Activated naive CD8-positive, alpha-beta T cell treated with anti-CD3 and anti-CD28 coated beads, Interleukin-2, amount 50 U/mL, for 16 hours (primary cell): Measurements from ENCODE around the gene PPME1.

Source experiments
- DNase-seq: peaks from one replicate; pipeline ENCODE4 v3.0.0-alpha.2; 2020; ENCODE audit warnings: low read depth, low spot score

PPME1 gene

GRCh38 chr11:74226907-74227306, 55.8 kb downstream of the PPME1 start:
- DNase-seq = no peak

GRCh38 chr11:74232311-74232950, 61.3 kb downstream of the PPME1 start:
- DNase-seq = no peak

DNA sequence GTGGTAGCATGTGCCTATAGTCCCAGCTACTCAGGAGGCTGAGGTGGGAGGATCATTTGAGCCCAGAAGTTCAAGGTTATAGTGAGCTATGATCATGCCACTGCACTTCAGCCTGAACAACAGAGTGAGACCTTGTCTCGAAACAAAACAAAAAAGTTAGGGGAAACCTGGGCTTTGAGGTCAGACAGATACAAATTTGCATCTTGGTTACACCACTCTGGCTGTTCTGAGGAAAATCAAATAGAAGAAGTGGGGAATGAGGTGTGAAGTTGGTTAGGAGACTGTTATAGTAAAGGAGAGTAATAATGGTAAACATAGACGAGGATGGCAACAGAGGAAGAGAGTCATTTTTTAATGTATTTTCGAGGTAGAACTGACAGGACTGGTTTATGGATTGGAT, 62.6 kb downstream of the PPME1 start:
- no peak for DNase-seq

- DNase-seq = no peak
These were observed 64.0 kb downstream of the PPME1 start for GRCh38 chr11:74235121-74235520.

DNA sequence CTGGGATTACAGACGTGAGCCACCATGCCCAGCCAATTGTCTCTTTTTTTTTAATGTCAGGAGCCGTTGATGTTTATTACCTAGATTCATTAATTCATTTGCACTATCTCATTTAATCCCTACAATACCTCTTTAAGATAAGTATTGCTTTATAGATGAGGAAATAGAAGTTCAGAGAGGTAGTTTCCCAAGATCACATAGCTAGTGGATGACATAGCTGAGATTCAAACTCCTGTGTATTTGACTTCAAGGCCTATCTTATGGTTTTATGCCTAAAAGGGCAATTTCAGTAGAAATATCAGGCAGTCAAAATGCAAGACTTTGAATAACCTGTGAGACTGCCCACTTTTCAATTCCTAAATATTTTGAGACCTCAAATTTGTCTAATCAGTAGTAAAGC, 66.5 kb downstream of the PPME1 start:
- DNase-seq = no peak

DNA sequence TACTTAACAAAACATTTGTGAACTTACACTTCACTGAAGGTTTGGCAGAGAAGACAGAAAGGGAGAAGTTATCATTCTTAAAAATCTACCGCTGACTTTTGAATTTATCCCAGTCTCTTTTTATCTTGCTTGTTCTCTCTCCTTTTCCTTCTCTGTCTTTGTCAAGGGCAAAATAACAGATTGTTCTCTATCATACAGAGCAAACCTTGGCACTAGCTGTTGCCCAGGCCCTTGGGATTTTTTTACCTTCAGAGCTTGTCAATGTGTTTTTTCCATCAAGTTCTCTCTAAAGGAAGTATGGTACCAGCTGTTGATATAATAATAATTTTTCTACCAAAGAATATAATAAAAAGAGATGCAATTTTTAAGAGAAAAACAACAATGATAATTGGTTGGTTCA, 67.2 kb downstream of the PPME1 start:
- DNase-seq = no peak

- no peak for DNase-seq
These were observed 77.4 kb downstream of the PPME1 start for GRCh38 chr11:74248469-74248868.

GRCh38 chr11:74249496-74249895, 78.4 kb downstream of the PPME1 start:
- DNase-seq = no peak

DNA sequence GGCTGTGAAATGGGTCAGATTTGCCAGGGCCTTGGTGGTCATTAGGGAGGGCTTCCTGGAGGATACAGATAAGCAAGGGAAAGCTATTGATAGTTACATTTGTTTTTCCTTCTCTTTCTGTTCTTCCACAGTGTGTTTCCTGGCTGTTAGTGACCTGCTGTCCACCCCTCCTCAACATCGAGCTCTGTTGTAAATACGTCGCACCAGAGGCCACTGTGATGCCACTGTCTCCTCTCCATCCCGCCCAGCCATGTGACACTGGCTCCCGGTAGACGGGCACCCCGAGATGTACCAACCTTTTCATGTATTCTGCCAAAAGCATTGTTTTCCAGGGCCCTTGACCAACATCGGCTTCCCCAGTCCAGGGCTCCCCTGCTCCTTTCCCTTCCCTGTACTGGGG, 82.3 kb downstream of the PPME1 start:
- no peak for DNase-seq

DNA sequence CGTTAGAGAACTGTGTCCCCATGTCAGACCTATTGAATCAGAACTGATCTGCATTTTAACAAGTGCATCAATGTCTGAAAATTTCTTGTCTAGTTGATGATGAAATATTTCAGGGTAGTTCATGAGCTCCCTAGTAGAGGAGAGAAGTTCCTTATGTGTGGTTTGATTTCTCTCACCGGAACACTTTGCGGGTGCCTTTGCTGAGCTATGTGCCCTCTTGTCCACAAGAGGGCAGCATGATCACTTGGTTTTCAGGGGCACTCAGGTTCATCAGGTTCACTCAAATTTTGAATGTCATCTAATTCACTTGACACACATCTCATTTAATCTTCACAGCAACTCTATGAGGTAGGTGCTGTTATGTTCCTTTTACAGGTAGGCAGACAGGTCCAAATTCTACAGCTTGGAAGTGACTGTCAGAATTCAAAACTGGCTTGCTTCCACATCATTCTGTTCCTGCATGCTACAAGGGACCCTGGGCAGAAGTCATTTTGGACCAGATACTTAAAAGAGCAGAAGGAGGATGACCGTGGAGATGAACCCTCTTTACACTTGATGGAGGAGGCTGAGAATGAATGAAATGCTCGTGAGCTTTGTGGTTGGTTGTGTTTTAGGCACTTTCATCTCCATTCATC, 84.8 kb downstream of the PPME1 start:
- no peak for DNase-seq

DNA sequence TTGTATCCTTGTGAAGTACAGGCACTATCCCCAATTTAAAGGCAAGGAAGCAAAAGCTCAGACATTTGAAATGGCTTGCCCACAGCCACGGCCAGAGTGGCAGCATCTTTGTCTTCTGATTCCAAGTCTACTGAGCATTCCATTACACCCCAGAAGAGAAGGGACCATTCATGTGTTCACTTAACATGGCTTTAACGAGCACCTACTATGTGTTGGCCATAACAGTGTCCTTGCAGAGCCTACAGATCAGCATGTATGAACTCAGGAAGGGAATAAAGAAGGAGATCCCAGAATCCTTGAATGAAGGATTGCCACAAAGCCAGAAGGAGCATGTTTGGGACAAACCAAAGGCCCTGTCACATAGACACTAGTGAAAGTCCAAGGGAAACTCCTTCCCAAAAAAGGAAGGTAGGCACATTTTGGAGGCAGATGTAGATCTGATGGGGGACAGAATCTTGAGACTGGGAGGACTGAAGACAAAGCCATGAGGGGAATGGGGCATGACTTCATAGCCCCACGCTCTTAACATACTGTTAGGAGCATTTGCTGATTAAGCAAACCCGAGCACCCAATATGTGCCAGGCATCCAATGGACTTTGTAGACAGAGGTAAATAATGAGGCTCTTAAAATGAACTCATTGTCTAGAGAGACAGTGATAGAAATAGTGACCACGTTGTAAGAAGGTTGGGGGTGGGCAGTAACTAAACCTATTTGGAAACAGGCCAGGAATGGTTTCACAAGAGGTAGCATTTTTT, 85.5 kb downstream of the PPME1 start:
- DNase-seq = no peak

DNA sequence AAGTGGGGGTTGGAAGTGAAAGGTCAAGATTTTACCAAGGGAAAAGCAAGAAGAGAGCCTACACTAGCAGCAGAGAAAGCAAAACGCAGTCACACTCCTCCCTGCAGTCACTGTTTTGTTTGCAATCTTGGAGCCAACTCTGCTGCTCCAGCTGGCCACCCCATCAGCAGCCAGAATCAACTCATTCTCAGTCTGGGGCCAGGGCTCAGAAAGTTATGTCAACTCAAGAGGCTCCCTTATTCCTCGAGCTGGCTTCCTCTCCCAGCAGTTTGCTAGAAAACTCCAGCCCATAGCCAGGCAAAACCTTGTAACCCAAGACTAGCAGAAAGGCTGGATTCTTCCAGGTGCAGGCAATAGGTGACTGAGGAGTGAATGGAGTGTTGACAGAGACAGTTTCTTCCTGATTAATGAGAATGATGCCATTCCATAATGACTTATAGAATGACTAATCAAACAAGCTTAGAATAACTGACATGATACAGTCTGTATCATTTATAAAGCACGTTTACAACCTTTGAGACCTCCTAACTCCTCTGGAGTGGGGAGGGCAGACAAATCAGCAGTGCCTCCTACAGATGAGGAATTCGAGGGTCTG, 87.0 kb downstream of the PPME1 start:
- DNase-seq = no peak

DNA sequence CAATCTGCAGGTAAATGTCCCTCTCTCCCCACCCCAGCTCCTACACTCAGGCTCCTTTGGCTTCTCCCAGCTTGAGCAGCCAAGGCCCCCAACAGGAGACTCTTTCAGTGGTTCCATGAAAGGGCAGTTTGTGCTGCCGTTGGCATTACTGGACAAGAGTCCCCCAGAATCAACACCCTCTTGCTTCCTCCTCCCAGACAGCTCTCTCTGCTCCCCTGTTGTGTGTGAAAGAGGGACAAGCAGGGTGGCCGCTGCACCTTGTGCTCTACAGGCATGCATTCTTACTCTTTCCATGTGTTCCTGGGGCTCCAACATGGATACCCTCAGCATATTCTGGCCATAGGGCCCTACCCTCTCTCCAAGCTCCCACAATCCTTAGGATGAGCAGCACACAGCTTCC, 91.6 kb downstream of the PPME1 start:
- no peak for DNase-seq

DNA sequence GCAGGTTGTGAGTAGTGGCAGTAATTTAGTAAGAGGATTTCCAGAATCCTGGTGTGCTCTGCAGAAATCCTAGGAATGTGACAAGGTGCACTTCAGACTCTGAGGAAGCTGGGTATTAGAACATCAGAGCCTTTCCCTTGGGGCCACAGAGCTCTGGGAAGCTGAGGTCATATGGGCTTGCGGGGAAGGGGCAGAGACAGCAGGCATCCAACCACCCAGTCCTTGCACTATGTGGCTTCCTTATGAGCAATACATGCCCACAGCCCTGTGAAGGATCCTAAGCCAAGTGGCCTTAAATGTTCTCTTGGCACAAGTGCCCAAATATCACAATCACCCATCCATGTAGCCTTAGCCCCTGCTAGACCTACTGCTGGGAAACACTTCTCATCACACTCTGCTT, 94.2 kb downstream of the PPME1 start:
- DNase-seq = no peak

GRCh38 chr11:74267014-74267413, 95.9 kb downstream of the PPME1 start:
- no peak for DNase-seq

- no peak for DNase-seq
These were observed 97.4 kb downstream of the PPME1 start for GRCh38 chr11:74268456-74268855.

GRCh38 chr11:74269161-74269811, 98.2 kb downstream of the PPME1 start:
- no peak for DNase-seq

DNA sequence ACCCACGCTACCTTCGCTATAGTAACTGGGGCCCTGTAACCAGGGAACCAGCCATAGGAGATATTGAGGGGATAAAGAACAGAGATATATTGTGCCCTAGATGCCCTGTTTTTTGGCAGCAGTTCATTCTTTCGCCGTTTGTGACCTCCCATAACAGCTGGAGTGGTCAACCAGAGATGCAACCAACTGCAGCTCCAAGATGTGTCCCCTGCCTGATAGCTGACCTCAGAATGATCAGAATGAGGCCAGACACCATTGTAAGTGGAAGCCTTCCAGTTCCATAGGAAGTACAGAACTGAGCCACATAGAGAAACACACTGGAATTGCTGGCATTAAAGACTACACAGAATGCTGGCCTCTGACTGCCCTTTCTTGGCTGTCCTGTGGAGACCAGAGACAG, 101.2 kb downstream of the PPME1 start:
- no peak for DNase-seq

DNA sequence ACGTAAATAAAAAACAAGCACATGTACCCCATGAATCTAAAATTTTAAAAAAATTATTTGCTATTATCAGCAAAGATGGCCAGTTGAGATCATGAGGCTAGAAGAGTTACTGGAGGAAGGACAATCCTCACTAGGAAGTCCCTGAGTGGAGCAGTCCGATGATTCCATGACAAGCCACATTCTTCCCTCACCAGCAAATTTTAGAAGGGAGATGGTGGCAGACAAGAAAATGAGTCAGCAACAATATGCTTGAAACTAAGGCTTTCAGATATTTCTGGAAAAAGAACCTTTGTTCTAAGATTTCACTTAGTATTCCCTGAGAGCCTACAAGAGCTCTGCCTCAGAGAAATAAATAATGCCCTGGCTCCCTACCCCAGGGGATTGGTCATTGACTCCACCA, 105.5 kb downstream of the PPME1 start:
- no peak for DNase-seq

- DNase-seq = no peak
These were observed 107.0 kb downstream of the PPME1 start for GRCh38 chr11:74278103-74278502.

GRCh38 chr11:74278721-74279161, 107.7 kb downstream of the PPME1 start:
- no peak for DNase-seq

DNA sequence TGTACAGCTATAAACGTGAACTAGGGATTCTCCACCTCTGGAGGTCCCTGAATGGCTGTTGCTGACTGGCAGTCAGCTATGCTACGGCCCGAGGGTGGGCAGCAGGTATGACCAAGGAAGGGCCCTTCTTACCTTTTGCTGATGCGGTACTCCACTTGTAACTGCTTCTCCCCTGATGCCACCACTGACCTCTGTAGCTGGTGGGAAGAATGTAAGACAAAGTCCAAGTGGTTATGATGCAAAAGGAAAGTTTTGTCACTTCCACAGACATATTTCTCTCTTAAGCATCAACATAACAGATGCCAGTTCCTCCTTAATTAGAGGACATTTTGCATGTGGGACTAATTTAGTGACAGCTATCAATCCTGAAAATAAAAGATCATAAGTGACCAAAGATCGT, 108.2 kb downstream of the PPME1 start:
- DNase-seq = no peak
